ENCODE measurements around the gene SLC50A1. TPM values are rescaled to one million over a fixed set of nuclear protein-coding genes. Genes with fewer than 3 reads are reported as not detected.
"Not testable (repeated sequence)": the region's sequence is repeated elsewhere in the genome, so short reads cannot be mapped to it uniquely, and the experiment has no call there.

The SLC50A1 gene
- total RNA-seq, 1 experiment from 2014 or later, result 75.2 TPM

DNA sequence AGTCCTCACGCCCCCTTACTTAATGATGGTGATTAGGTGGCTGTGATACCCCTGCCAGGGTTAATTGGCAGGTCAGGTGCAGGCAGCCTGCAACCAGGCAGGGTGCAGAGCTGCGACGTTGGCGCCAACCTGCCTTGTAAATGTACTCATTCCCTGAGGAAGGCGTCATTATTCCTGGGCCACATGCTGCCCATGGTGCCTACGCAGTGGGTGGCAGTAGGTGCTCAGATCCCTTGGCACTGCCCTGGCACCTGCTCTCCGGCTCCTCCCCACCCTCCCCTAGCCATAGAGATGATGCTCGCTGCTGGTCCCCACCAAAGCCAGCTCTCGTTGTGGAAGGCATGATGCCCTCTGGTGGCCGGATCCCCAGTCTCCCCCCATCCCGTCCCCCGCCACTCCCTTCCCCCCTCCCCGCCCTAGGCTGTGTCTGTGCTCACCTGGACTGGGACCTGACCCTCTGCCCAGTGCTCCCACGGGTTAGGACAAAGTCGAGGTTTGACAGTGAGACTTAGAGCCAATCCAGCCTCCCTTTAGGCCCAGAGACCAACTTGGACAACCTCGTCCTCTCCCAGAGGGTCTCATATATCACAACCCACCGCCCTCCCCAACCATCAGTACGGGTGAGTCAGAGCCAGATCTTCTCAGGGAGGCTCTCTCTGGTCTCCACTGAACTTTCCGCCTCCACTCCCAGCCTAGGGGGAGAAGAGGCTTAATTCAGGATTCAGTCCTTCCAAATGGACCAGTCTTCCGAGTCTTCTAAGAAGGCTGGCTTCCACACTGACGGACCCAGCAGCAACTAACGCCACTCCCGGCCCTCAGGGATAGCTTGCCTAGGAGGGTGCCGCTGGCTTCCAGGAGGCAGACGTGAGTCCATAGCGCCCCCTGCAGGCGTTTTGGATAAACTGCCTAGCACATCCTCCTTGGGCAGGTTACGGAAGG, 31.8 kb downstream of the SLC50A1 start:
- DNase-seq, result peak; percentile 94
- ChIA-PET CTCF (interaction anchor here (0.5 to 2.7 kb wide), 13 partner anchors 13 to 124 kb away, joined by 3 to 57 read pairs (median 5); no protein-coding TSS in a partner anchor), POLR2A (ENCODE audit: unreplicated experiment) (interaction anchor here (0.6 kb wide), 1 partner anchor 32 kb away, joined by 4 read pairs; no protein-coding TSS in a partner anchor)
- no peaks in the 10 kb centered on the region for H4K20me1 ChIP-seq (ENCODE audit: low read length)
- peaks cover 8% of the 10 kb centered on the region; the same call in 1 of the 2 replicates for H3K36me3 ChIP-seq (ENCODE audit: low read depth, low read length)
- H3K9ac ChIP-seq (ENCODE audit: low read length), result peak overlapping the region; percentile 34; the same call in 1 of the 2 replicates
- H3K9me3 ChIP-seq (ENCODE audit: low read length), result no peaks in the 10 kb centered on the region
- peaks cover 14% of the 10 kb centered on the region for H3K79me2 ChIP-seq (ENCODE audit: low read length)
- no TSS peak for BruUV-seq (replicated peaks)
- H3K9me2 ChIP-seq (replicated peaks; ENCODE audit: low read length), result no peaks in the 10 kb centered on the region
- H3K27ac ChIP-seq (ENCODE audit: low read length), result peak overlapping the region; percentile 19
- ATAC-seq, result peak; percentile 86
- no peaks in the 10 kb centered on the region for H3K27me3 ChIP-seq (ENCODE audit: low read length)
- intact Hi-C loops (cut with micrococcal nuclease), result loop anchor here (1.0 kb wide), 2 partner anchors 32 to 76 kb away; partner anchors contain the start of gene SLC50A1
- H2AFZ ChIP-seq (ENCODE audit: low read length), result peak overlapping the region; percentile 88
- no peaks in the 10 kb centered on the region for H3F3A ChIP-seq (ENCODE audit: low read length, unreplicated experiment)
- TF ChIP-seq EZH2phosphoT487 (IDR thresholded peaks at IDR 0.05; ENCODE audit: borderline replicate concordance, low read length), result no peak
- TF ChIP-seq, protein P1, sequence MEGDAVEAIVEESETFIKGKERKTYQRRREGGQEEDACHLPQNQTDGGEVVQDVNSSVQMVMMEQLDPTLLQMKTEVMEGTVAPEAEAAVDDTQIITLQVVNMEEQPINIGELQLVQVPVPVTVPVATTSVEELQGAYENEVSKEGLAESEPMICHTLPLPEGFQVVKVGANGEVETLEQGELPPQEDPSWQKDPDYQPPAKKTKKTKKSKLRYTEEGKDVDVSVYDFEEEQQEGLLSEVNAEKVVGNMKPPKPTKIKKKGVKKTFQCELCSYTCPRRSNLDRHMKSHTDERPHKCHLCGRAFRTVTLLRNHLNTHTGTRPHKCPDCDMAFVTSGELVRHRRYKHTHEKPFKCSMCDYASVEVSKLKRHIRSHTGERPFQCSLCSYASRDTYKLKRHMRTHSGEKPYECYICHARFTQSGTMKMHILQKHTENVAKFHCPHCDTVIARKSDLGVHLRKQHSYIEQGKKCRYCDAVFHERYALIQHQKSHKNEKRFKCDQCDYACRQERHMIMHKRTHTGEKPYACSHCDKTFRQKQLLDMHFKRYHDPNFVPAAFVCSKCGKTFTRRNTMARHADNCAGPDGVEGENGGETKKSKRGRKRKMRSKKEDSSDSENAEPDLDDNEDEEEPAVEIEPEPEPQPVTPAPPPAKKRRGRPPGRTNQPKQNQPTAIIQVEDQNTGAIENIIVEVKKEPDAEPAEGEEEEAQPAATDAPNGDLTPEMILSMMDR (conservative IDR thresholded peaks at IDR 0.05; ENCODE audit: low read depth, low read length), result peak; percentile 99
- H3K4me3 ChIP-seq (ENCODE audit: low read length), result peak overlapping the region; percentile 67
- H3K4me2 ChIP-seq (ENCODE audit: low read length), result peak overlapping the region; percentile 93
- H3K4me1 ChIP-seq (ENCODE audit: insufficient read depth, low read length), result peaks cover 12% of the 10 kb centered on the region; the same call in 1 of the 2 replicates

DNA sequence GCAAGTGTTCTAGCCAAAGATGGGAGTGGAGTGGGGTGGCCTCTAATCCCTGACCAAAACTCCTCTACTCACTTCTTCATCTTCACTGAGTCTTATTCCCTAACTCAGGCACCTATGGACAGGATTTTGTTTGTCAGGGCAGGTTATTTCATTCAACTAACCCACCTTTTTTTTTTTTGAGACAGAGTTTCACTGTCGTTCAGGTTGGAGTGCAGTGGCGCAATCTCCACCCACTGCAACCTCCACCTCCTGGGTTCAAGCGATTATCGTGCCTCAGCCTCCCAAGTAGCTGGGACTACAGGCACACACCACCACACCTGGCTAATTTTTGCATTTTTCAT, 32.4 kb downstream of the SLC50A1 start:
- H3K9me2 ChIP-seq (replicated peaks; ENCODE audit: low read length); H3K27ac ChIP-seq (ENCODE audit: low read length); H3K27me3 ChIP-seq (ENCODE audit: low read length); H3K36me3 ChIP-seq (ENCODE audit: low read depth, low read length); H3K9me3 ChIP-seq (ENCODE audit: low read length); BruUV-seq (replicated peaks); H3K4me3 ChIP-seq (ENCODE audit: low read length); H3K9ac ChIP-seq (ENCODE audit: low read length); POLR2A ChIA-PET (ENCODE audit: unreplicated experiment); H2AFZ ChIP-seq (ENCODE audit: low read length); H4K20me1 ChIP-seq (ENCODE audit: low read length); DNase-seq; H3F3A ChIP-seq (ENCODE audit: low read length, unreplicated experiment); ATAC-seq; intact Hi-C loops (cut with micrococcal nuclease): not testable (repeated sequence)
- peaks cover 20% of the 10 kb centered on the region for H3K79me2 ChIP-seq (ENCODE audit: low read length)
- CTCF ChIA-PET, result interaction anchor here (0.7 to 2.7 kb wide), 8 partner anchors 31 to 124 kb away, joined by 3 to 57 read pairs (median 5); no protein-coding TSS in a partner anchor
- peaks cover 12% of the 10 kb centered on the region; the same call in 1 of the 2 replicates for H3K4me1 ChIP-seq (ENCODE audit: insufficient read depth, low read length)
- peak overlapping the region; percentile 93 for H3K4me2 ChIP-seq (ENCODE audit: low read length)

DNA sequence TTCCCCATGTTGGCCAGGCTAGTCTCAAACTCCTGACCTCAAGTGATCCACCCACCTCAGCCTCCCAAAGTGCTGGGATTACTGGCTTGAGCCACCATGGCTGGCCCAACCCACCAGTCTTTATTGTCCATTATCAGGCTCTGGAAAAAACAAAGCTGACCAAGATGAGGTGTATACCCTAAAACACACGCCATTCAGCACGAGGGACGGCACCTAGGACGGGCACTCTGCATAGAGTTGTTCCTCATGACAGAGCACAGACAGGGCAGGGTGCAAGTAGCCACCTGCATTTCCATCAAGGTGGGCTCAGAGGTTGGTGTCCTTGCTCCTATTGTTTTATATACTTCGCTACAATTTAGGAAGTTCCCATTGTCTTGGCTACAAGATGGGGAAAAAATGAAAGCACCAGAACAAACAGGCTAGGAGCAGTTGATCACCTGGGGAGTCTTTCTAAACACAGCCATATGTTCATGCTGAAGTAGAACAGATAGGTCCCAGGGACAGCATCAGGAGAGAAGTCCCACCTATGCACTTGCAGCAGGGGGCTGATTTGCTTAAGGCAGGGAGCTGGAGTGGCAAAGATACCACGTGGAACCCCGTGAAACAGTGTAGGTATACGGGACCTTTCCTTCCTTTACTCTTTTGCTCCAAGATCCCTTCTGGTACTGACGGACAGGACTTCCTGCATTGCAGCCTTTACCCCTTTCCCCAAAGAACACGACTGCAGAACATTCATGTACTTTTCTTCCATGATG, 33.0 kb downstream of the SLC50A1 start:
- ATAC-seq, result no peak
- TF ChIP-seq, protein P1 (conservative IDR thresholded peaks at IDR 0.05; ENCODE audit: low read depth, low read length), result no peak
- TF ChIP-seq EZH2 (IDR thresholded peaks at IDR 0.05; ENCODE audit: low read length, unreplicated experiment) (no peak), EZH2phosphoT487 (IDR thresholded peaks at IDR 0.05; ENCODE audit: borderline replicate concordance, low read length) (no peak)
- BruUV-seq (replicated peaks), result no TSS peak
- intact Hi-C loops (cut with micrococcal nuclease), result no loop called here
- Histone ChIP-seq H3K79me2 (ENCODE audit: low read length) (peaks cover 20% of the 10 kb centered on the region), H3K36me3 (ENCODE audit: low read depth, low read length) (peaks cover 8% of the 10 kb centered on the region; the same call in 1 of the 2 replicates), H3K27me3 (ENCODE audit: low read length) (no peaks in the 10 kb centered on the region), H3F3A (ENCODE audit: low read length, unreplicated experiment) (no peaks in the 10 kb centered on the region), H3K4me2 (ENCODE audit: low read length) (no peak overlapping the region), H3K4me3 (ENCODE audit: low read length) (no peak overlapping the region), H2AFZ (ENCODE audit: low read length) (no peak overlapping the region), H4K20me1 (ENCODE audit: low read length) (no peaks in the 10 kb centered on the region), H3K27ac (ENCODE audit: low read length) (no peak overlapping the region), H3K4me1 (ENCODE audit: insufficient read depth, low read length) (peaks cover 16% of the 10 kb centered on the region; the same call in 1 of the 2 replicates), H3K9me2 (replicated peaks; ENCODE audit: low read length) (no peaks in the 10 kb centered on the region), H3K9ac (ENCODE audit: low read length) (no peak overlapping the region), H3K9me3 (ENCODE audit: low read length) (no peaks in the 10 kb centered on the region)
- POLR2A ChIA-PET (ENCODE audit: unreplicated experiment), result no interaction called here
- no peak for DNase-seq
- CTCF ChIA-PET, result interaction anchor here (1.0 to 2.7 kb wide), 7 partner anchors 32 to 83 kb away, joined by 4 to 57 read pairs (median 5); no protein-coding TSS in a partner anchor

All from PC-3 (cell line).